NT2/D1 (cell line): ENCODE measurements around the gene NKD1.

Experiments
- DNase-seq: peaks from one replicate; pipeline ENCODE4 v3.0.0-alpha.2; 2011; ENCODE audit warnings: low read depth, low spot score
- H3K27me3 ChIP-seq: 2 replicates; pipeline ENCODE4 v1.6.0; 2011; ENCODE audit warnings: mild to moderate bottlenecking; ENCODE audit not compliant: insufficient read length, insufficient read depth
- H3K36me3 ChIP-seq: 2 replicates; pipeline ENCODE4 v1.6.1; 2011; ENCODE audit warnings: mild to moderate bottlenecking, low read length, mixed read lengths; ENCODE audit not compliant: insufficient read depth, insufficient read length
- H3K4me1 ChIP-seq: 2 replicates; pipeline ENCODE4 v1.5.1; 2011; ENCODE audit not compliant: insufficient read depth, insufficient read length
- H3K4me3 ChIP-seq: 2 replicates; pipeline ENCODE4 v1.5.1; 2011; ENCODE audit warnings: low read depth; ENCODE audit not compliant: insufficient read length
- H3K9ac ChIP-seq: 2 replicates; pipeline ENCODE4 v1.6.0; 2011; ENCODE audit warnings: low read depth; ENCODE audit not compliant: insufficient read length
- H3K9me3 ChIP-seq: 2 replicates; pipeline ENCODE4 v1.5.1; 2011; ENCODE audit warnings: mild to moderate bottlenecking, low read length; ENCODE audit not compliant: insufficient read depth
- SUZ12 ChIP-seq: IDR thresholded peaks from 2 replicates; pipeline ENCODE4 v1.6.1; 2011; ENCODE audit not compliant: insufficient read length, insufficient read depth; ENCODE audit errors: extremely low read depth
- YY1 ChIP-seq: IDR thresholded peaks from 2 replicates; pipeline ENCODE4 v1.6.1; 2011; ENCODE audit not compliant: insufficient read length, insufficient read depth
- ZNF274 ChIP-seq: IDR thresholded peaks from 2 replicates; pipeline ENCODE4 v1.6.1; 2011; ENCODE audit warnings: mild to moderate bottlenecking, low read depth, low read length

NKD1 gene

GRCh38 chr16:50688083-50688482, 139.9 kb downstream of the NKD1 start:
- H3K36me3 ChIP-seq: no peaks in the 10 kb centered on the region
- H3K4me1 ChIP-seq: peaks cover 2% of the 10 kb centered on the region
- no peak overlapping the region for H3K9ac ChIP-seq
- H3K4me3 ChIP-seq: no peak overlapping the region
- TF ChIP-seq YY1 (no peak), SUZ12 (no peak), ZNF274 (no peak)
- H3K27me3 ChIP-seq: peaks cover 17% of the 10 kb centered on the region
- no peaks in the 10 kb centered on the region for H3K9me3 ChIP-seq
- DNase-seq: no peak

GRCh38 chr16:50688867-50689266, 140.7 kb downstream of the NKD1 start:
- Histone ChIP-seq H3K36me3 (no peaks in the 10 kb centered on the region), H3K9me3 (no peaks in the 10 kb centered on the region), H3K4me1 (peaks cover 3% of the 10 kb centered on the region), H3K27me3 (peaks cover 24% of the 10 kb centered on the region), H3K4me3 (no peak overlapping the region), H3K9ac (no peak overlapping the region)
- DNase-seq: no peak
- no peak for TF ChIP-seq YY1

GRCh38 chr16:50690177-50690576, 142.0 kb downstream of the NKD1 start:
- Histone ChIP-seq H3K27me3 (peaks cover 37% of the 10 kb centered on the region), H3K9me3 (no peaks in the 10 kb centered on the region), H3K4me1 (peaks cover 3% of the 10 kb centered on the region), H3K9ac (no peak overlapping the region), H3K36me3 (no peaks in the 10 kb centered on the region), H3K4me3 (no peak overlapping the region)
- TF ChIP-seq YY1 (no peak), SUZ12 (no peak), ZNF274 (no peak)
- DNase-seq: no peak

GRCh38 chr16:50692644-50692998, 144.4 kb downstream of the NKD1 start:
- H3K27me3 ChIP-seq: peaks cover 44% of the 10 kb centered on the region
- peak overlapping the region; percentile 32 for H3K4me3 ChIP-seq
- no peaks in the 10 kb centered on the region for H3K36me3 ChIP-seq
- TF ChIP-seq ZNF274 (no peak), SUZ12 (no peak), YY1 (no peak)
- peak overlapping the region; percentile 72 for H3K9ac ChIP-seq
- H3K4me1 ChIP-seq: peaks cover 3% of the 10 kb centered on the region
- no peaks in the 10 kb centered on the region for H3K9me3 ChIP-seq
- DNase-seq: no peak

- H3K4me3 ChIP-seq: peak within 1 kb of the TSS; percentile 38
- H3K36me3 ChIP-seq: no peaks in the 10 kb centered on the region
- TF ChIP-seq YY1: no peak
- no peak for TF ChIP-seq ZNF274
- TF ChIP-seq SUZ12: no peak
Measured at GRCh38 chr16:50692999-50693781, 145.0 kb downstream of the NKD1 start, which contains the start of gene NOD2. Gene NOD2 (plus strand): TSS chr16:50693606. CDS start chr16:50699496, 5,890 bp downstream.

GRCh38 chr16:50694206-50694605, 146.0 kb downstream of the NKD1 start:
- no peaks in the 10 kb centered on the region for H3K9me3 ChIP-seq
- peaks cover 5% of the 10 kb centered on the region for H3K4me1 ChIP-seq
- no peak overlapping the region for H3K9ac ChIP-seq
- H3K4me3 ChIP-seq: peak overlapping the region; percentile 38
- H3K27me3 ChIP-seq: peaks cover 44% of the 10 kb centered on the region
- no peaks in the 10 kb centered on the region for H3K36me3 ChIP-seq
- no peak for DNase-seq
- TF ChIP-seq SUZ12 (no peak), YY1 (no peak), ZNF274 (no peak)

More at GRCh38 chr16:50692999-50693781, 145.0 kb downstream of the NKD1 start, which contains the start of gene NOD2:
- no peak for DNase-seq
- Histone ChIP-seq H3K9me3 (no peaks in the 10 kb centered on the region), H3K27me3 (peaks cover 44% of the 10 kb centered on the region), H3K4me1 (peaks cover 5% of the 10 kb centered on the region), H3K9ac (peak within 1 kb of the TSS; percentile 72)

GRCh38 chr16:50695017-50696000, 147.1 kb downstream of the NKD1 start:
- Histone ChIP-seq H3K36me3 (no peaks in the 10 kb centered on the region), H3K9ac (no peak overlapping the region), H3K27me3 (peaks cover 44% of the 10 kb centered on the region), H3K4me1 (peaks cover 5% of the 10 kb centered on the region), H3K4me3 (no peak overlapping the region), H3K9me3 (no peaks in the 10 kb centered on the region)
- DNase-seq: no peak
- TF ChIP-seq YY1 (no peak), SUZ12 (no peak), ZNF274 (no peak)

GRCh38 chr16:50696126-50696525, 147.9 kb downstream of the NKD1 start:
- Histone ChIP-seq H3K4me1 (peaks cover 5% of the 10 kb centered on the region), H3K9me3 (no peaks in the 10 kb centered on the region), H3K36me3 (no peaks in the 10 kb centered on the region), H3K27me3 (peaks cover 44% of the 10 kb centered on the region), H3K4me3 (no peak overlapping the region), H3K9ac (no peak overlapping the region)
- no peak for DNase-seq
- no peak for TF ChIP-seq SUZ12
- TF ChIP-seq ZNF274: no peak
- TF ChIP-seq YY1: no peak
